Glutamatergic neuron (in vitro differentiated cells): ENCODE measurements around the gene MSL2. TPM values are rescaled to one million over a fixed set of nuclear protein-coding genes. Genes with fewer than 3 reads are reported as not detected.

Source experiments
- DNase-seq: peaks from one replicate; pipeline ENCODE4 v3.0.0; 2022
- H3K27ac Mint-ChIP-seq: one replicate; pipeline ENCODE4 v1.8.0; 2020; ENCODE audit warnings: mild to moderate bottlenecking, mixed read lengths, inconsistent platforms; ENCODE audit not compliant: unreplicated experiment
- H3K27me3 Mint-ChIP-seq: one replicate; pipeline ENCODE4 v1.8.0; 2020; ENCODE audit warnings: mild to moderate bottlenecking, moderate library complexity, mixed read lengths, inconsistent platforms; ENCODE audit not compliant: unreplicated experiment
- H3K36me3 Mint-ChIP-seq: one replicate; pipeline ENCODE4 v1.8.0; 2020; ENCODE audit warnings: mild to moderate bottlenecking, mixed read lengths, inconsistent platforms; ENCODE audit not compliant: unreplicated experiment
- H3K4me1 Mint-ChIP-seq: one replicate; pipeline ENCODE4 v1.8.0; 2020; ENCODE audit warnings: mild to moderate bottlenecking, low read depth, mixed read lengths, inconsistent platforms; ENCODE audit not compliant: unreplicated experiment
- H3K4me3 Mint-ChIP-seq: one replicate; pipeline ENCODE4 v1.8.0; 2020; ENCODE audit warnings: mild to moderate bottlenecking, mixed read lengths, inconsistent platforms; ENCODE audit not compliant: unreplicated experiment
- H3K9me3 Mint-ChIP-seq: one replicate; pipeline ENCODE4 v1.8.0; 2020; ENCODE audit warnings: mild to moderate bottlenecking, moderate library complexity, mixed read lengths, inconsistent platforms; ENCODE audit not compliant: unreplicated experiment
- CTCF ChIP-seq: fragments of 200-600 bp; sonication (generic); IDR thresholded peaks from one replicate; pipeline ENCODE4 v1.5.0; 2021; ENCODE audit not compliant: partially characterized antibody, unreplicated experiment
- total RNA-seq: library from RNA; stranded (reverse); fragmentation: NEBNext Ultra II Directional; extraction: Animal tissue kit (Norgen Biotek cat#: 25700); gene quantifications from one replicate; pipeline ENCODE4 v1.2.1, GENCODE V29; 2021; ENCODE audit not compliant: unreplicated experiment

Gene MSL2
- total RNA-seq, 1 donor from 2014 or later = 32.8 TPM

- Mint-ChIP-seq H3K27ac (no peak overlapping the region), H3K4me1 (no peaks in the 10 kb centered on the region), H3K4me3 (no peak overlapping the region), H3K36me3 (no peaks in the 10 kb centered on the region), H3K27me3 (no peaks in the 10 kb centered on the region), H3K9me3 (no peaks in the 10 kb centered on the region)
- TF ChIP-seq CTCF = no peak
- DNase-seq = no peak
Measured at GRCh38 chr3:136142592-136142991, 53.5 kb downstream of the MSL2 start.

- Mint-ChIP-seq H3K27me3 (no peaks in the 10 kb centered on the region), H3K9me3 (no peaks in the 10 kb centered on the region), H3K27ac (no peak overlapping the region), H3K4me1 (no peaks in the 10 kb centered on the region), H3K36me3 (no peaks in the 10 kb centered on the region), H3K4me3 (no peak overlapping the region)
- DNase-seq = no peak
- TF ChIP-seq CTCF = no peak
Measured at GRCh38 chr3:136141891-136142290, 54.2 kb downstream of the MSL2 start.

DNA sequence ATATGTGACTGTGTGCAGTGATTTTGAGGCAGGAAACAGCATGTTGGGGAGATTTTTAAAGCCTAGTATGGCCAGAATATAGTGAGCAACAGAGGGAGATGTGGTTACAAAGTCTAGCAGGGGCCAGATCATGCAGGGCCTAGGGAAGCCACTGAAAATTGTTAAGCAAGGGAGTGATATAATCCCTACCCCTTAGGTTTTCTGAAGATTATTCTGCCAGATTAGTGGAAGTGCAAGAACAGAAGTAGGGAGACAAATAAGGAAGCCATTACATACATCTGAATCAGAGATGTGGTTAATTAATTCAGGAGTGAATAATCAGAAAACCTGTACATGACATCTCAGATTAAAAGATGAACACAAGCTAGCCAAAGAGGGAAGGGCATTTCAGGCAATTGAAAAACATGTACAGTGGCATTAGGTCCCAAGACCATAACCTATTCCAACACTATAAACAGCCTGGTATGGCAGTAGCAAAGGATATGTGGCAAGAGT, 54.8 kb downstream of the MSL2 start:
- H3K27ac Mint-ChIP-seq = no peak overlapping the region
- TF ChIP-seq CTCF = no peak
- H3K36me3 Mint-ChIP-seq = no peaks in the 10 kb centered on the region
- H3K4me3 Mint-ChIP-seq = no peak overlapping the region
- no peaks in the 10 kb centered on the region for H3K27me3 Mint-ChIP-seq
- no peak for DNase-seq
- H3K4me1 Mint-ChIP-seq = no peaks in the 10 kb centered on the region
- H3K9me3 Mint-ChIP-seq = no peaks in the 10 kb centered on the region

DNA sequence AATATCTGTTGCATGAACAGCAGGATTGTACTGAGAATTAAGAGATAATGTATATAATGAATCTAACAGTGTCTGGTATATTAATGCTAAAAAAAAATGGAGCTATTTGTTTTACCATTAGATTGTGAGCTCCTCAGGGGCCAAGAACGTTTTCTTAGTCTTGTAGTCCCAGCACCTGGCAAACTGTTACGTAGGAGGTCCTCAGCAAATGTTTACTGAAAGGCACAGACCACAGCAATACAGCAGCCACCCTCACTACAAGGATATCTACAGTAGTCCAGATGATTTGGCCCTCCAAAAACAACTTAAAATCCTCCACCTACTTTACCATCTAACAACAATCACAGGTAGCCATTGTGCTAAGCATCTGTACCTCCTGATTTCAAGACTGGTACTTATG, 59.7 kb downstream of the MSL2 start:
- Mint-ChIP-seq H3K9me3 (no peaks in the 10 kb centered on the region), H3K4me3 (no peak overlapping the region), H3K4me1 (peaks cover 6% of the 10 kb centered on the region), H3K27ac (no peak overlapping the region), H3K36me3 (no peaks in the 10 kb centered on the region), H3K27me3 (no peaks in the 10 kb centered on the region)
- no peak for TF ChIP-seq CTCF
- DNase-seq = no peak

GRCh38 chr3:136135039-136135802, 60.9 kb downstream of the MSL2 start:
- peak overlapping the region; percentile 55 for H3K4me3 Mint-ChIP-seq

More at GRCh38 chr3:136135039-136135802, 60.9 kb downstream of the MSL2 start:
- H3K36me3 Mint-ChIP-seq = no peaks in the 10 kb centered on the region
- no peaks in the 10 kb centered on the region for H3K9me3 Mint-ChIP-seq
- DNase-seq = no peak
- peak overlapping the region; percentile 95 for H3K27ac Mint-ChIP-seq
- no peak for TF ChIP-seq CTCF
- peaks cover 6% of the 10 kb centered on the region for H3K4me1 Mint-ChIP-seq
- no peaks in the 10 kb centered on the region for H3K27me3 Mint-ChIP-seq
